GM18498 (cell line): ENCODE data around the gene GLIS1.

Experiments
- ATAC-seq: cut with Tn5 transposase; IDR thresholded peaks from one replicate; pipeline ENCODE4 v1.9.1; 2021; ENCODE audit warnings: mild to moderate bottlenecking, moderate library complexity; ENCODE audit not compliant: unreplicated experiment

Gene GLIS1

DNA sequence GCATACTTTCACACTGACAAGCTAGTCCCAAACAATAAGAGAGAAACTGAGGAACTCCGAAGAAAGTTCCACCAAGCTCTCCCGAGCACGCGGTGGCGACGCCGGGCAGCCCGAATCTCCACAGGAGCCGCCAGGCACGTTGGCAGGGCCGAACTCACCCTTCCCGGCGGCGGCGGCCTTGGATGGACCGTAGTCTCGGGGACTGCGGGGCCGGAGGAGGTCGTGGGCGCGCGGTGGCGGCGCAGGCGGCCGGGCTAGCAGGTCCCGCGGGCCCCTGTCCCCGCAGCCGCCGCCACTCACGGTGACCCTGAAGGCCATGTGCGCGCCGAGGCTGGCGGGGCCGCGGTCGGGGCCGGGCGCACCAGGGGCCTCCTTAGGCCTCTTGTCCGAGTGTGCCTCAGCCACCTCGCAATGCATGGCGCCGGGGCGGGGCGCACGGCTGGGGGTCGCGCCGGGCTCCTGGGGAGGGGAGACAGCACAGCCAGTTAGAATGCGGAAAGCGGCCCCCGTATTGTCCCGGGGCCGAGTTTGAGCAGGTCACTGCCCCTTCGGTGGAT lies 1.2 kb downstream of the GLIS1 start:
- ATAC-seq: no peak

DNA sequence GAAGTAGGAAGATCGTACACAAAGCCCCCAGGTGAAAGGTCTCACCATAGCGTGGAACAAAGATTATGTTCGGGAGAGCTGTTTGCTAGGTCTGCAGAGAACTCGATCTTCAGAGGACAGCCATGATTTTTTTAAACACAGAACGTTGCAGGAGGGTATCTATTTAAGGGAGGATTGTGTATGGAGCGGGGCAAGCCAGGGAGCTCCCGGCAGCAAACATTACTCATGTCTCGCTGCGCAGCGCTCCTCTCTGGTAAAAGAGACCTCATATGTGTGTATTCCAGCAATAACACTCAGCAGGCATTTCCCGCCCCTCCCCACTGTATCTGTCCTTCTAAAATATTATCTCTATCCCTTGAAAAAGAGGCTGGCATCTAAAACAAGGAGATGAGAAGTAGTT lies 2.7 kb downstream of the GLIS1 start:
- no peak for ATAC-seq

DNA sequence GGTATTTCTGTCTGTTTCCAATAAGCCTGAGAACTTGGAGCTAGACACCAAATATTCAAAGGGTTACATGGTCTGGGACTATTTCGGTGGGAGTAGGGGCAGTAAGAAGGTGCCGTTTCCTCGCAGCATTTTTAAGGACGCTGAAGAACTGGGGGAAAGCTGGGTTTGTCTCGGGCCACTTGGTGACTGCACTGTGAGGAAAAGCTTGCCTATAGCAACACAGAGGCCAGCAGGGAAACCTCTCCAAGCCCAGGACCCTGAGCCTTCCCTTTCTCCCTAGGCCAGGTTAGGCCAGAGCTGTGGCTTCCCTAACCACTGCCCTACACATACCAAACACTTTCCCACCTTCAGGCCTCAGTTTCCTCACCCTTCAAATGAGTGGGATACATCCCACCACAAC lies 3.3 kb downstream of the GLIS1 start:
- no peak for ATAC-seq

DNA sequence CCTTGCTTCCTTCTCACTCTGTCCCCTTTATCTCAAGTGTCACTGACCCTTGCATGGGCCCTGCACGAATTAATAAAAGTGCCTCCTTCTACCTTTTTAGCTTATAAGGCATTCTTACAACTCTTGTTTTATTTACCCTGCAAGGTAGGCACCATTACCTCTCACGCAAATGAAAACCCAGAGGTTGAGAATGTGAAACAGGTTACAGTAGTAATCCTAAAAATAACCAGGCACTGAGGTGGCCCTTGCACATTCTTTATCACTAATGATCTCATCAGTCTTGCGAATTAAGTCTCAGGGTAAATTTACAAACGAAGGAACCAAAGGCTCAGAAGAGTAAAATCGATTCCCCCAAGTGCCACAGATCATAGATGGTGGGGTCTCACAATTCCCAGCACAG lies 3.7 kb downstream of the GLIS1 start:
- ATAC-seq: no peak

- ATAC-seq: no peak
Measured at GRCh38 chr1:53734650-53735211, 4.2 kb downstream of the GLIS1 start.

GRCh38 chr1:53733975-53734649 lies 4.9 kb downstream of the GLIS1 start:
- no peak for ATAC-seq

DNA sequence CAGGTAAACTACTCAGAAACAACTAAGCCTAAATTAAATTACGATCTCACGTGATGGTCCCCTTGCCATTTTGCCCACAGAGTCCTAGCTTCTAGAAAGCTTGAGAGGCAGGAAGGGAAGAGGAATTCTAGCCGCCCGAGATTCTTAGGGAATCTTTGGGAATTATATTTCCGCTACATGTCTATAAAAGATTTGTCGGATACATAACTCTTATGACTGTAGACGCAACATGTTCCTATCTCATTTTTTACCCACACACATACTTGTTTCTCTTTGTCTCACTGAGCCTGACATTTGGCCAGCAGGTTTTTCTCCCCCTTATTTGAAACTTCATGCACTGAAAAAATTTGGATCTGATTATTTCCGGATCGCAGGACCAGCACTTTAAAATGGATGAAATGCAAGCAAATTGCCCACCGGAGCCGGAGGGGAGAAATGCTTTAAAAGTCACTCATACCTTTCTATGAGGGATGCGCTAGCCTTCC lies 5.5 kb downstream of the GLIS1 start:
- no peak for ATAC-seq

GRCh38 chr1:53732912-53733317 lies 6.0 kb downstream of the GLIS1 start:
- no peak for ATAC-seq

DNA sequence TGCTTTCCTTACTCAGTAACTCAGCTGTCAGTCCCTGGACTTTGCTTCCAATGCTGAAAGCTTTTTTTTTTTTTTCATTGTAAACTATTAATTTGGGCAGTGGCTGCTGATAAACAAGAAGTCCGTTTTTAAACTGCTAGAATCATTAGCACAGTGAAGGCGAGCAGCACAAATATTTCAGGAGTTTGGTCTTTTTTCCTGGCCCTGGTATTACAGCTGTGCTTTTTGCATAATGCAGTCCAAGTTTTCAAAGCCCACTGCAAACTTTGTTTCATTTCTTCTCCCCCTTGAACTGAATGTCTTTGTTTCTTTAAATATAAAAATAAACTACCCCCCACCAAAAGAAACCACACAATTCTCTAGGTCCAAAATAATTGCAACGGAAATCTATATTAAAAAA lies 6.6 kb downstream of the GLIS1 start:
- no peak for ATAC-seq

DNA sequence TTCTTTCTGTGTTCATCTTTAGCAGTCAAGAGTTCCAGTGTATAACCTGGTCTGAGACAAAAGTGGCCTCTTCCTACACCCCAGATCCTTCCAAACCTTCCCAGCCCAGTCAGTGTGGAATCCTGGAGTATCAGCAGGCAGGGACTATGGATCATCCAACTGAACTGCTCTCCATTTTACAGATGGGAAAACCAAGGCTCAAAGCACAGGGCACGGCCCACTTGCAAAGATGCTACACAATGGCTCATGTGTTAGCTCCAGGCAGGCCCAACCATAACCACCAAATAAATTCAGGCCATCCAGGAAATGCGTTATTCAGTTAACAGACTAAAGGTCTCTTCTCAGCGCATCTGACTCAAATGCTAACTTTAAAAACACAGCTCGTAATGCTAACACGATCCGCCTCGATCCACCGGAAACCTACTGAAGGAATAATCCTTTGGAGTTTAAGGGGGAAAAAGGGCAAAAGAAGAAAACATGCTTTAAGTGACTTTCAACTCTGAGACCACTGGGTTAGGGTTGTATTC lies 7.1 kb downstream of the GLIS1 start:
- ATAC-seq: no peak

GRCh38 chr1:53731043-53731600 lies 7.8 kb downstream of the GLIS1 start:
- no peak for ATAC-seq

- no peak for ATAC-seq
Measured at GRCh38 chr1:53730224-53730865, 8.6 kb downstream of the GLIS1 start.

DNA sequence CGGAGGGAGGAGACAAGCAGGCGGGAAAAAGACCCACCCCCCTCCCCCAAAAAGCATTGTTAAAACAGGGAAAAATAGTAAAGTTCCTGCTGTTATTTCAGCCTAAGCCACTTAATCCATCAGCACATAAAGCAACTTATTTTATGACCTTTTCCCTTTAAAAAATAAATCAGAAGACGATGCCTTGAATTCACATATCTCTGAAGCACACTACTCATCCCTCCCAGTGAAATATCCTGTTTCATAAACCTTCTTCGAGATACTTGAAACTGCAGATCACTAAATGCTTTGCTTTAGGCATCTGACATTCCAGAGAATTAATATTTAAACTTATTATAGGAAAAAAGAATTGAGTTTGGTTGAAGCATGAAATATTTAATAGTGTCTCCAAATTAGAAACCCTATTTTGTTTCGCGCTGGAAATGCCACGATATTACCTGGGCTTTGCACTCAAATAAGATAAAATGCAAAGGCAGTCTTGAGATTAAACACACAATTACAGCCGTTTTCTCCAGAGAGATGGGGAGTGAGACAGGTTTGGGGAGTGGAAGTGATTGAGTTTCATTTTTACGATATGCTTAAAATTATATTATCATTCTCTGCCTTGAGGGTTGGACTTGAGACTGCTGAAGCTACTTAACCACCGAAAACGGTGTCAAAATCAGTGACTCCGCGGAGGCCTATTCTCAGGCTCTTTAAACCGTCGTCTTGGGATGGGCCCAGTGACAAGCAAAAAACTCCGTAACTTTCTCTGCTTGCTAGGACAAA lies 9.3 kb downstream of the GLIS1 start:
- ATAC-seq: no peak

GRCh38 chr1:53728702-53729455 lies 10.1 kb downstream of the GLIS1 start:
- no peak for ATAC-seq

GRCh38 chr1:53728196-53728595 lies 10.8 kb downstream of the GLIS1 start:
- ATAC-seq: no peak

DNA sequence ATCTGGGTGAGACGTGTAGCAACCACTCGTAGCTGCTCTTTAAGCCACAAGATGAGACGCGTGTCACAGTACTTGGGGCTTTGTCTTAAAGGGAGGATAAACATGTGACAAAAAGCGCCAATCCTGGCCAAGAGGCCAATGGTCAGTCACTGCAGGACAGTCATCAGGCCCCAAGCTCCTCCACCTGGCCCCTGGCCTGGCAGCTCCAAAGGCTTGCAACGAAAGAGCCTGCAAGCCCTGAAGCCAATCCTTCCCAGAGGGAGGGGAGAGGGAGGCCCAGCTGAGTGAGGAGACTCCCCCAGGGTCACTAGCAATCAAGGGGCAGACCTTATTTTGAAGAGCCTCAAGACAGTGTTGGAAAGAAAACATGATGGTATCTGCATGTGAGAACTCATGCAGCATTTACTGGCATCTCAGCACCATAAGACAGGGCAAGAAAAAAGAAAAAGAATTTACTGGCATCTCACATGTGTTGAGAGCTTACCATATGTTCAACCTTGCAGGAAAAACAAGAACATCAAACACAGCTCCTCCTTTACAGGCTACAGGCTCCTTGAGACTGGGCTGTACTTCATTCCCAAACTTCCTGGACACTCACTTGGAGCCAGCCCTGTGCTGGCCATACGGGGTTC lies 11.4 kb downstream of the GLIS1 start:
- no peak for ATAC-seq

DNA sequence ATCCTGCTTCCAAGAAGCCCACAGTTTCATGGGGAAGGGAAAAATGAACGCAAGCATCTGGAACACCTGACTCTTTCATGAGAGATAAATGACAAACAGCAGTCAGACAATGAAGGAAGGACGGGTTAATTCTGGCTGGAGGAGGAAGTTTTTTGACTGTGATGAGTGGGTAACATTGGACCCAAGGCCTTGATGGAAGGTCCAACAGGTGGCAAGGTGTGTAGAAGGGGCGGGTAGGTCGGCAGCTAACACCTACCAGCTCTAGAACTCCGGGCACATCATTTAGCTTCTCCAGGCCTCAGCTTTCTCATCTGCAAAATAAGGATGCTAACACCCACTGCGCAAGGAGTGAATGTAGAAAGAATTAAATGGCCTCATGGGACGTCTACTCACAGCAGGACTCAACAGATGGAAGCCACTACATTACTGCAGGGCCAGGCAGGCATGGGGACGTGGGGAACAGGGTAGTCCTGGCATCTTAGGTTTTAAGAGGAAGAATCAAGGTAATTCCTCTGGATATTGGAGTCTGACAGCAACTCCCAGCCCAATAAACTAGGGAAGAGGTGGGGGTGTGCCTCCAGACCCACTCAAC lies 12.9 kb downstream of the GLIS1 start:
- ATAC-seq: no peak

GRCh38 chr1:53725238-53725689 lies 13.7 kb downstream of the GLIS1 start:
- no peak for ATAC-seq

GRCh38 chr1:53722025-53722424 lies 16.9 kb downstream of the GLIS1 start:
- no peak for ATAC-seq
